Fibroblast of lung (primary cell): Measurements from ENCODE around the gene NR2F2. TPM values are rescaled to one million over a fixed set of nuclear protein-coding genes. Genes with fewer than 3 reads are reported as not detected.

Source experiments
- DNase-seq, 2 donors: peaks; one replicate each; pipeline versions ENCODE4 v3.0.0 to v3.0.0-alpha.2; 2010; ENCODE audit warnings: low read depth in 2 of 2
- H2AFZ ChIP-seq: 2 replicates; pipeline ENCODE4 v1.5.1; 2012; ENCODE audit warnings: low read length, control low read depth, inconsistent platforms
- H3K27ac ChIP-seq: 2 replicates; pipeline ENCODE4 v1.5.1; 2011; ENCODE audit warnings: low read length, control low read depth; ENCODE audit not compliant: insufficient read depth
- H3K27me3 ChIP-seq: 2 replicates; pipeline ENCODE4 v1.5.1; 2011; ENCODE audit warnings: mild to moderate bottlenecking, low read length; ENCODE audit not compliant: control insufficient read depth, insufficient read depth
- H3K36me3 ChIP-seq: 2 replicates; pipeline ENCODE4 v1.5.1; 2011; ENCODE audit warnings: low read length; ENCODE audit not compliant: control insufficient read depth, insufficient read depth
- H3K4me1 ChIP-seq: 2 replicates; pipeline ENCODE4 v1.5.1; 2011; ENCODE audit warnings: low read length; ENCODE audit not compliant: control insufficient read depth, insufficient read depth; ENCODE audit errors: extremely low read depth
- H3K4me2 ChIP-seq: 2 replicates; pipeline ENCODE4 v1.5.1; 2011; ENCODE audit warnings: low read length, control low read depth; ENCODE audit not compliant: insufficient read depth; ENCODE audit errors: extremely low read depth
- H3K4me3 ChIP-seq, 4 experiments: fragments of 200-600 bp in 1 of 4; sonication (generic) in 1 of 4; replicated peaks in 1 of 4; 2 replicates each; pipeline ENCODE4 v1.5.1; 2011 to 2016; ENCODE audit warnings: low read length in 4 of 4, low read depth in 3 of 4, mild to moderate bottlenecking in 3 of 4, control low read depth in 2 of 4, inconsistent platforms in 1 of 4, mixed read lengths in 1 of 4; ENCODE audit not compliant: insufficient read depth in 1 of 4; ENCODE audit errors: control extremely low read depth in 1 of 4
- H3K79me2 ChIP-seq: 2 replicates; pipeline ENCODE4 v1.5.1; 2012; ENCODE audit warnings: mild to moderate bottlenecking, low read length, inconsistent platforms; ENCODE audit not compliant: control insufficient read depth, insufficient read depth
- H3K9ac ChIP-seq: 2 replicates; pipeline ENCODE4 v1.5.1; 2011; ENCODE audit warnings: mild to moderate bottlenecking, low read length, control low read depth; ENCODE audit not compliant: insufficient read depth
- H3K9me3 ChIP-seq: 2 replicates; pipeline ENCODE4 v1.5.1; 2012; ENCODE audit warnings: low read depth, low read length; ENCODE audit not compliant: control insufficient read depth, insufficient read depth
- H4K20me1 ChIP-seq: 2 replicates; pipeline ENCODE4 v1.5.1; 2011; ENCODE audit warnings: low read length; ENCODE audit not compliant: control insufficient read depth, insufficient read depth; ENCODE audit errors: extremely low read depth
- EZH2 ChIP-seq: IDR thresholded peaks from 2 replicates; pipeline ENCODE4 v1.5.1; 2012; ENCODE audit warnings: low read length, control low read depth, mild to moderate bottlenecking; ENCODE audit errors: missing control alignments
- polyA plus RNA-seq, 2 donors: library from polyadenylated mRNA; depleted of rRNA in 1 of 2; stranded (reverse) in 1 of 2; unstranded in 1 of 2; fragments of >200 nt; gene quantifications; 2 replicates each; pipeline ENCODE4 v1.2.1, GENCODE V29; 2011 to 2012; ENCODE audit warnings: missing spikeins in 1 of 2
- total RNA-seq: library from RNA; depleted of rRNA; stranded (reverse); fragments of >200 nt; gene quantifications from 2 replicates; pipeline ENCODE4 v1.2.1, GENCODE V29; 2014
- TF ChIP-seq, protein P1 (sequence below), 2 donors: IDR thresholded peaks in 1 of 2; conservative IDR thresholded peaks in 1 of 2; 1 replicate in 1 of 2; 2 replicates in 1 of 2; pipeline ENCODE4 v1.5.1; 2011 to 2012; ENCODE audit warnings: low read length in 2 of 2, control low read depth in 1 of 2, inconsistent platforms in 1 of 2, low read depth in 1 of 2, mild to moderate bottlenecking in 1 of 2

The NR2F2 gene
- total and polyA plus RNA-seq, 2 donors (not counting 1 experiment from before 2014, with no cell fraction given): 15.7 to 130 TPM

- H3K4me3 ChIP-seq: peak overlapping the region; percentile 96 to 100 (median 100)
- H3K9ac ChIP-seq: peak overlapping the region; percentile 85
- H3K4me2 ChIP-seq: peak overlapping the region; percentile 94
- no peaks in the 10 kb centered on the region for H4K20me1 ChIP-seq
- H3K9me3 ChIP-seq: no peaks in the 10 kb centered on the region
- peaks cover 99% of the 10 kb centered on the region for H3K79me2 ChIP-seq
- H3K4me1 ChIP-seq: peaks cover 2% of the 10 kb centered on the region
- H3K27me3 ChIP-seq: no peaks in the 10 kb centered on the region
- TF ChIP-seq EZH2: no peak
- TF ChIP-seq, protein P1, sequence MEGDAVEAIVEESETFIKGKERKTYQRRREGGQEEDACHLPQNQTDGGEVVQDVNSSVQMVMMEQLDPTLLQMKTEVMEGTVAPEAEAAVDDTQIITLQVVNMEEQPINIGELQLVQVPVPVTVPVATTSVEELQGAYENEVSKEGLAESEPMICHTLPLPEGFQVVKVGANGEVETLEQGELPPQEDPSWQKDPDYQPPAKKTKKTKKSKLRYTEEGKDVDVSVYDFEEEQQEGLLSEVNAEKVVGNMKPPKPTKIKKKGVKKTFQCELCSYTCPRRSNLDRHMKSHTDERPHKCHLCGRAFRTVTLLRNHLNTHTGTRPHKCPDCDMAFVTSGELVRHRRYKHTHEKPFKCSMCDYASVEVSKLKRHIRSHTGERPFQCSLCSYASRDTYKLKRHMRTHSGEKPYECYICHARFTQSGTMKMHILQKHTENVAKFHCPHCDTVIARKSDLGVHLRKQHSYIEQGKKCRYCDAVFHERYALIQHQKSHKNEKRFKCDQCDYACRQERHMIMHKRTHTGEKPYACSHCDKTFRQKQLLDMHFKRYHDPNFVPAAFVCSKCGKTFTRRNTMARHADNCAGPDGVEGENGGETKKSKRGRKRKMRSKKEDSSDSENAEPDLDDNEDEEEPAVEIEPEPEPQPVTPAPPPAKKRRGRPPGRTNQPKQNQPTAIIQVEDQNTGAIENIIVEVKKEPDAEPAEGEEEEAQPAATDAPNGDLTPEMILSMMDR (conservative IDR thresholded peaks at IDR 0.05 in 1 of 2, IDR thresholded peaks at IDR 0.05 in 1 of 2; ENCODE audit: low read depth in 1 of 2, low read length in 2 of 2): no peak
- peaks cover 16% of the 10 kb centered on the region for H3K36me3 ChIP-seq
- no peak overlapping the region for H2AFZ ChIP-seq
- DNase-seq: peak; percentile 70 to 83
- H3K27ac ChIP-seq: peak overlapping the region; percentile 95
These were observed 10.4 kb downstream of the NR2F2 start for GRCh38 chr15:96340598-96341512.

- no peak for TF ChIP-seq EZH2
- TF ChIP-seq, protein P1 (conservative IDR thresholded peaks at IDR 0.05 in 1 of 2, IDR thresholded peaks at IDR 0.05 in 1 of 2; ENCODE audit: low read depth in 1 of 2, low read length in 2 of 2): no peak
- Histone ChIP-seq H3K9ac (peak overlapping the region; percentile 70), H2AFZ (no peak overlapping the region), H3K27me3 (no peaks in the 10 kb centered on the region), H3K4me3 (peak overlapping the region; percentile 55 to 100 (median 67)), H3K4me1 (peaks cover 2% of the 10 kb centered on the region), H3K36me3 (peaks cover 12% of the 10 kb centered on the region), H3K4me2 (peak overlapping the region; percentile 94), H3K9me3 (no peaks in the 10 kb centered on the region), H4K20me1 (no peaks in the 10 kb centered on the region), H3K27ac (peak overlapping the region; percentile 85), H3K79me2 (peaks cover 99% of the 10 kb centered on the region)
- peak; percentile 47 for DNase-seq
These were observed 11.3 kb downstream of the NR2F2 start for GRCh38 chr15:96341513-96342405.
